GM12864 (cell line): ENCODE results near the gene MYOZ1.

Experiments
- DNase-seq: peaks from one replicate; pipeline ENCODE4 v3.0.0-alpha.2; 2011; ENCODE audit warnings: low read depth
- H3K4me3 ChIP-seq: 2 replicates; pipeline ENCODE4 v1.5.1; 2011; ENCODE audit warnings: mild to moderate bottlenecking, low read depth, low read length, control low read depth
- CTCF ChIP-seq: IDR thresholded peaks from 2 replicates; pipeline ENCODE4 v1.5.1; 2011; ENCODE audit warnings: low read depth, mild to moderate bottlenecking, moderate library complexity, low read length, control low read depth, inconsistent platforms; ENCODE audit errors: missing control alignments

The MYOZ1 gene

GRCh38 chr10:73655257-73655989 lies 14.1 kb upstream of the MYOZ1 start:
- no peak for TF ChIP-seq CTCF
- no peak overlapping the region for H3K4me3 ChIP-seq
- no peak for DNase-seq

GRCh38 chr10:73653701-73654100 lies 12.4 kb upstream of the MYOZ1 start:
- no peak for DNase-seq
- no peak overlapping the region for H3K4me3 ChIP-seq
- peak; percentile 29 for TF ChIP-seq CTCF

DNA sequence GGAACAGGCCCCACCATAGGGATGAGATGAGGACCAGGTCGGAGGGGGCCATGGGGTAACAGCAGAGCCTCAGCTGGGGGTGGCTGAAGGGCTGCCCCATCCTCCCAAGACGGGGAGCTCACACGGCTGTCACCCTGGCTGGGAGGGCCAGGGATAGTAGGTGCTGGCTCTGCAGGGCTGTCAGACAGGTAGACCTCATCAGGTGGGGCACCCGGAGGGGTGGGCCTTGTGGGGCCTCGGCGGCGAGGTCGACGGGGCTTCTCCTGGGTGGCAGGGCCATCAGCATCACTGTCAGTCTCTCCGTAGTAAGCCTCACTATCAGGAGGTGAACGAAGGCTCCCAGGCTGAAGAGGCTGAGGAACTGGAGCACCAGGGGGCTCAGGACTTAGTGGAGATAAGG lies 11.9 kb upstream of the MYOZ1 start:
- no peak overlapping the region for H3K4me3 ChIP-seq
- TF ChIP-seq CTCF: no peak
- DNase-seq: no peak

DNA sequence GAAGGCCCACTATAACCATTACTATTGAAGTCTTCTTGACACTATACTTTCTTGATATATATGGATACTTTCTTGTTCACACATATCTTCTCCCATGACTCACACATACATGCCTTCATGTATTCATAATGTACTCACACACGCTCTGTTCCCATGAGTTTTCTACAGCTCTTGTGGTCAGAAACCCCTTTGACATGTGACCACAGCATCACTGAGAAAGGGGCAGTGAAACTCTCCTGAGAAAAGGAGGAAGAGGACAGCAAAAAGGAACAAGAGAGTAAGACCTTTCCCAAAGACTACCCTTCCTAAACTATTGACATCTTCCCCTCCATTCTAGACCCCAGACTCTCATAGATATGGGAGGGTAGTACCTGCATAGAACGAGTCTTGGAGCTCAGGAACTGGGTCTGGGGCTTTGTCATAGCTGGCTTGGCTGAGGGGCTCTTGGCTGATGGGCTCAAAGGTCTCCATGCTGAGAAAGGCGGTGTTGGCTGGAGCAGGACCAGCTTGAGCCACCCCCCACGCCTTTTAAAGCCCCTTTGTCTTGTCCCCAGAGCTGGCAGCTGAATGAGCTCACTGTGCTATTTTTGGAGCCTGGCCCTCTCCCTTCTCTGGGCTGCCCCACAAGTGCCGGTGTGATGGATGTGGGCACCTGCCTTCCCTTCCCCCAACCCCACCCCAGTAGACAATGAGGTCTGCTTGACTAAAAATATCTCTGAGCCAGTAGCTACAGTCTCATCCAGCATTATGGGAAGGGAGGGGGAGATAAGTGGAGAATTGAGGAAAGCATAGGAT lies 9.5 kb upstream of the MYOZ1 start:
- no peak for DNase-seq
- no peak for TF ChIP-seq CTCF
- no peak overlapping the region for H3K4me3 ChIP-seq

- no peak for DNase-seq
- no peak for TF ChIP-seq CTCF
- H3K4me3 ChIP-seq: no peak overlapping the region
Observed at GRCh38 chr10:73649876-73650536, 8.7 kb upstream of the MYOZ1 start.

DNA sequence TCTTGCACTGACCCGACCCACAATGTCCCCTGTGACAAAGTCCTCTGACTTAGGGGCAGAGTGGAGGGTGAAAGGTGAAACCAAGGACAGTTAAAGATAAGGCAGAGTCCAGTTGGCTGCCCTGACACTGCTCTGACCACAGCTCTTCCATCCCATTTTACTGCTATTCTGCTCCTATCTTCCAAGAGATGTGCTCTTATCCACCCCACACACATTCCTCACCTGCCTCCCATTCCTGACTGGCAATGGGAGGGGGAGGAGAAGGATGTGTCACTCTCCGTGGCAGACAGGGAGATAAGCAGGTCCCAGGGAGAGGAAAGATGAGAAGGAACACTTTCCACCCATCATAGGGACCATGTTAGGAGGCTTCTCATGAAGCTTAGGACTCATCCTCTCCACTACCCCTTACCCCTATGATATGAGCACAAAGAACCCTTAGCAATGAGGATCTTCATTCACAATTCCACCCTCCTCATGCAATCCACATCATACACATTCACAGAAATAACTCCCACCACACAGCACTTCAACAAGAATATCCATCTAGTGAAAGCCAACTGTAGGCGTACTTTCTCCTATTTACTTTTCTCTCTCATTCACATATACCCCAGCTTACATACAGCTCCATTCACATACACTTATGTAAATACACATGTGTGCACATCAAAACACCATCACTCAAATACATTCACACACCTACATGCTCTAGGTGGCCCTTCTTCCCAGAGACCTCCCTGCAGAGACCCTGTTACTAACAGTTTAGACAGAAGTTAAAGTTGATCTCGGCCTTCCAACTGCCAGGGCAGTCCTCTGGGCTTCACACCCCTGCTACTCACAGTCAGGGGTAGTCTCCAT lies 7.9 kb upstream of the MYOZ1 start:
- no peak overlapping the region for H3K4me3 ChIP-seq
- DNase-seq: no peak
- no peak for TF ChIP-seq CTCF
